IMR-90 (cell line): ENCODE measurements around the gene LRP3. TPM values are rescaled to one million over a fixed set of nuclear protein-coding genes. Genes with fewer than 3 reads are reported as not detected.

Experiments
- ATAC-seq: fragments of 200-7000 bp; cut with Tn5 transposase; 2 replicates; pipeline ENCODE4 v1.9.1; 2020; ENCODE audit warnings: low read depth, mild to moderate bottlenecking, moderate library complexity
- BruUV-seq: library from RNA; stranded (reverse); fragments of 400-500 nt; replicated peaks from 2 replicates; lab custom pipeline; 2021; lab: Mats Ljungman, UMichigan
- CTCF ChIA-PET: fragments of 300-600 bp; formaldehyde crosslinking; extraction: SDS; loops from one replicate; lab custom pipeline; 2021; ENCODE audit warnings: antibody characterized with exemption; lab: Yijun Ruan, JAX
- POLR2A ChIA-PET: fragments of 300-600 bp; sonication (Branson Sonifier 250); formaldehyde crosslinking; loops from one replicate; lab custom pipeline; 2022; ENCODE audit warnings: antibody characterized with exemption; ENCODE audit not compliant: unreplicated experiment; lab: Charles Lee
- DNase-seq: peaks from one replicate; pipeline ENCODE4 v3.0.0; 2013
- H2AFZ ChIP-seq: replicated peaks from 2 replicates; pipeline ENCODE3; 2013; ENCODE audit warnings: low read length, mild to moderate bottlenecking; ENCODE audit not compliant: poor library complexity
- H2AK5ac ChIP-seq: 2 replicates; pipeline ENCODE4 v1.6.1; 2013; ENCODE audit warnings: low read depth, low read length, inconsistent platforms
- H2AK9ac ChIP-seq: replicated peaks from 2 replicates; pipeline ENCODE3; 2013; ENCODE audit warnings: mild to moderate bottlenecking, low read depth, low read length, moderate library complexity; ENCODE audit not compliant: poor library complexity
- H2BK120ac ChIP-seq: 2 replicates; pipeline ENCODE4 v1.6.1; 2013; ENCODE audit warnings: low read depth, low read length, inconsistent platforms
- H2BK15ac ChIP-seq: 3 replicates; pipeline ENCODE4 v1.6.1; 2013; ENCODE audit warnings: low read depth, low read length, inconsistent platforms
- H2BK20ac ChIP-seq: 2 replicates; pipeline ENCODE4 v1.6.1; 2013; ENCODE audit warnings: low read depth, mild to moderate bottlenecking, inconsistent platforms, low read length, moderate library complexity
- H2BK5ac ChIP-seq: 2 replicates; pipeline ENCODE4 v1.6.1; 2013; ENCODE audit warnings: mild to moderate bottlenecking, low read depth, low read length, inconsistent platforms; ENCODE audit not compliant: poor library complexity, severe bottlenecking
- H3K14ac ChIP-seq: replicated peaks from 2 replicates; pipeline ENCODE4 v1.6.1; 2013; ENCODE audit warnings: low read depth, low read length, inconsistent platforms
- H3K18ac ChIP-seq: 2 replicates; pipeline ENCODE4 v1.6.1; 2013; ENCODE audit warnings: low read depth, low read length, control low read depth
- H3K23ac ChIP-seq: 2 replicates; pipeline ENCODE4 v1.6.1; 2013; ENCODE audit warnings: low read depth, low read length, inconsistent platforms
- H3K27ac ChIP-seq: 2 replicates; pipeline ENCODE4 v1.5.1; 2013; ENCODE audit warnings: mild to moderate bottlenecking, control low read depth, low read length; ENCODE audit not compliant: insufficient read depth
- H3K27me3 ChIP-seq: 2 replicates; pipeline ENCODE4 v1.6.1; 2013; ENCODE audit warnings: low read length; ENCODE audit not compliant: control insufficient read depth, insufficient read depth
- H3K36me3 ChIP-seq: 2 replicates; pipeline ENCODE4 v1.6.1; 2013; ENCODE audit warnings: low read length, mixed read lengths; ENCODE audit not compliant: control insufficient read depth, insufficient read depth
- H3K4ac ChIP-seq: 2 replicates; pipeline ENCODE4 v1.6.1; 2013; ENCODE audit warnings: low read depth, low read length, inconsistent platforms
- H3K4me1 ChIP-seq: 2 replicates; pipeline ENCODE4 v1.6.1; 2013; ENCODE audit warnings: low read length, mixed read lengths; ENCODE audit not compliant: control insufficient read depth, insufficient read depth
- H3K4me2 ChIP-seq: 2 replicates; pipeline ENCODE4 v1.6.1; 2013; ENCODE audit warnings: low read depth, mild to moderate bottlenecking, control low read depth, low read length, moderate library complexity
- H3K4me3 ChIP-seq: 2 replicates; pipeline ENCODE4 v1.5.1; 2013; ENCODE audit warnings: low read depth, mild to moderate bottlenecking, control low read depth, low read length, moderate library complexity; ENCODE audit not compliant: insufficient read depth
- H3K56ac ChIP-seq: 2 replicates; pipeline ENCODE4 v1.6.1; 2013; ENCODE audit warnings: low read length, inconsistent platforms; ENCODE audit not compliant: insufficient read depth; ENCODE audit errors: extremely low read depth
- H3K79me1 ChIP-seq, 2 experiments: 2 replicates each; pipeline ENCODE4 v1.6.1; 2013; ENCODE audit warnings: low read length in 2 of 2, inconsistent platforms in 1 of 2, low read depth in 1 of 2
- H3K9ac ChIP-seq: 2 replicates; pipeline ENCODE4 v1.6.1; 2013; ENCODE audit warnings: low read depth, low read length, control low read depth
- H3K9me1 ChIP-seq: 2 replicates; pipeline ENCODE4 v1.6.1; 2013; ENCODE audit warnings: low read length, inconsistent platforms; ENCODE audit not compliant: insufficient read depth
- H3K9me3 ChIP-seq: 2 replicates; pipeline ENCODE4 v1.6.1; 2013; ENCODE audit warnings: low read length; ENCODE audit not compliant: control insufficient read depth, insufficient read depth
- H4K20me1 ChIP-seq: 2 replicates; pipeline ENCODE4 v1.6.1; 2013; ENCODE audit warnings: low read length, inconsistent platforms; ENCODE audit not compliant: insufficient read depth
- H4K5ac ChIP-seq: 2 replicates; pipeline ENCODE4 v1.6.1; 2013; ENCODE audit warnings: mild to moderate bottlenecking, low read depth, low read length, control low read depth
- H4K8ac ChIP-seq, 2 experiments: 2 replicates each; pipeline ENCODE4 v1.6.1; 2013; ENCODE audit warnings: low read depth in 2 of 2, low read length in 2 of 2, control low read depth in 1 of 2, inconsistent platforms in 1 of 2
- H4K91ac ChIP-seq: 2 replicates; pipeline ENCODE4 v1.6.1; 2013; ENCODE audit warnings: low read depth, low read length, inconsistent platforms; ENCODE audit not compliant: insufficient read depth
- CEBPB ChIP-seq: IDR thresholded peaks from 2 replicates; pipeline ENCODE4 v1.6.1; 2012; ENCODE audit warnings: low read depth, low read length, improper control_type of control experiment
- MAZ ChIP-seq: IDR thresholded peaks from 2 replicates; pipeline ENCODE4 v1.6.1; 2012; ENCODE audit warnings: low read depth, mild to moderate bottlenecking, low read length, improper control_type of control experiment, moderate library complexity, borderline replicate concordance
- WGBS, 2 experiments: methylation state at CpG; one replicate each; pipeline versions ENCODE4 v1.1.5 to v1.1.7; 2013; ENCODE audit warnings: missing lambda C conversion rate in 2 of 2; ENCODE audit not compliant: insufficient read length in 1 of 2; ENCODE audit errors: extremely low coverage in 2 of 2; 5-methylcytosine and 5-hydroxymethylcytosine counted together
- dilution Hi-C: fragments of 300-500 bp; cut with HindIII; formaldehyde crosslinking; loops from one replicate; pipeline ENCODE4 v1.14.3; 2018; ENCODE audit warnings: low sequenced_read_pairs; ENCODE audit not compliant: unreplicated experiment
- in situ Hi-C: fragments of 300-500 bp; cut with MboI; formaldehyde crosslinking; loops from 3 replicates; pipeline ENCODE4 v1.14.3; 2019; ENCODE audit warnings: low sequenced_read_pairs, inconsistent platforms, mixed read lengths
- intact Hi-C: fragments of 100-400 bp; cut with micrococcal nuclease; formaldehyde crosslinking; loops from 2 replicates; pipeline ENCODE4 v1.10.0; 2022
- polyA plus RNA-seq, 3 experiments: library from polyadenylated mRNA; depleted of rRNA; stranded (reverse); fragments of >200 nt; gene quantifications; 2 replicates each; pipeline ENCODE4 v1.2.3, GENCODE V29; 2012; ENCODE audit warnings: low replicate concordance in 1 of 3
- total RNA-seq: library from RNA; depleted of rRNA; stranded (reverse); fragments of >200 nt; gene quantifications from 2 replicates; pipeline ENCODE4 v1.2.3, GENCODE V29; 2012
- TF ChIP-seq, protein P1 (sequence below): conservative IDR thresholded peaks from 2 replicates; pipeline ENCODE4 v1.5.1; 2012; ENCODE audit warnings: mild to moderate bottlenecking, low read depth, low read length, improper control_type of control experiment

The LRP3 gene
- total and polyA plus RNA-seq, 2 of the 4 experiments (the other 2 are of a cell fraction): 8.4 to 20.2 TPM

DNA sequence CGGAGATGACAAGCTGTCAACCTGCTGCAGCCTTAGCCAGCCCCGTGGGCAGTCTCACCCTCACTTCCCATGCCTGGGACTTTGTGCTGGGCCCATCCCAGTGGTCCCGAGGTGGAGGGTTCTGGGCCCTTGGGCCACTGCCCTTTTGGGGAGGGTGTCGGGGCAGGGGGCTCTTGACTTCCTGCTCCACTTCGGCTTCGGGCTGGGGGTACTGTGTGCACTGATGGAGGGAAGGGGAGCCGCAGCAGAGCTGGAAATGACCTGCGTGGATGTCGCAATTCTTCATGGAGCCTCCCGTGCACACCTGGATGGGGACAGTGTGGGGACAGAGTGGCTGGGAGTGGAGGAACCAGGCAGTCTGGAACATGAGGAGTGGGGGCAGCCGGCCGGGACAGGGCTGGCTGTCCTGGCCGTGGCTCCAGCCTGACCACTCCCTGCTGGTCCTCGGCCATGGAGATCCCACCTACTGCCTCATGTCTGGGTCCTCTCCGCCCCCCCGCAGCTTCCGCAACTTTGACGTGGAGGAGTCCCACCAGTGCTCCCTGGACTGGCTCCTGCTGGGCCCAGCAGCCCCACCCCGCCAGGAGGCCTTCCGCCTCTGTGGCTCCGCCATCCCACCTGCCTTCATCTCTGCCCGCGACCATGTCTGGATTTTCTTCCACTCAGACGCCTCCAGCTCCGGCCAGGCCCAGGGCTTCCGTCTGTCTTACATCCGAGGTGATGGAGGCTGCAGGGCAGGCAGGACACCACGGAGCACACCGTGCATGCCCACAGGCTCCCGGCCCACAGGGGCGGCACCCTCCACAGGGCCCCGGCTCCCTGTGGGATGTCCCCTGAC lies 10.2 kb downstream of the LRP3 start:
- H2BK15ac ChIP-seq: no peak overlapping the region
- H3K36me3 ChIP-seq: peaks cover 17% of the 10 kb centered on the region
- H2AFZ ChIP-seq: no peak overlapping the region
- no peaks in the 10 kb centered on the region for H3K27me3 ChIP-seq
- H2AK5ac ChIP-seq: no peak overlapping the region
- peaks cover 5% of the 10 kb centered on the region; the same call in 1 of the 2 replicates for H3K9me1 ChIP-seq
- no peak overlapping the region for H4K8ac ChIP-seq
- H3K14ac ChIP-seq: no peak overlapping the region
- H3K18ac ChIP-seq: no peak overlapping the region
- DNase-seq (no peak), ATAC-seq (no peak)
- no peak overlapping the region for H2BK120ac ChIP-seq
- 95% methylated on average over 16 of the region's 32 CpGs; no CpG with 5 or more reads in 1 of the 2 experiments for WGBS, 2 experiments
- in situ Hi-C loops: no loop called here
- H4K20me1 ChIP-seq: peaks cover 4% of the 10 kb centered on the region; the same call in 1 of the 2 replicates
- dilution Hi-C loops: no loop called here
- no peak overlapping the region for H3K4me3 ChIP-seq
- no peak overlapping the region for H3K27ac ChIP-seq
- H3K23ac ChIP-seq: no peak overlapping the region
- H4K5ac ChIP-seq: no peak overlapping the region
- no peak overlapping the region for H2BK5ac ChIP-seq
- no peak overlapping the region for H2BK20ac ChIP-seq
- no peaks in the 10 kb centered on the region for H3K9me3 ChIP-seq
- BruUV-seq: no TSS peak
- no peak overlapping the region for H3K56ac ChIP-seq
- no peak overlapping the region for H3K9ac ChIP-seq
- peaks cover 0 to 8% of the 10 kb centered on the region in 2 experiments; a peak in 1 of 4 replicates for H3K79me1 ChIP-seq
- peak overlapping the region; percentile 19 for H2AK9ac ChIP-seq
- H3K4me1 ChIP-seq: no peaks in the 10 kb centered on the region
- H3K4ac ChIP-seq: no peak overlapping the region
- CTCF ChIA-PET: no interaction called here
- POLR2A ChIA-PET: no interaction called here
- no peak overlapping the region for H3K4me2 ChIP-seq
- TF ChIP-seq CEBPB (peak; percentile 61), MAZ (no peak)
- TF ChIP-seq, protein P1, sequence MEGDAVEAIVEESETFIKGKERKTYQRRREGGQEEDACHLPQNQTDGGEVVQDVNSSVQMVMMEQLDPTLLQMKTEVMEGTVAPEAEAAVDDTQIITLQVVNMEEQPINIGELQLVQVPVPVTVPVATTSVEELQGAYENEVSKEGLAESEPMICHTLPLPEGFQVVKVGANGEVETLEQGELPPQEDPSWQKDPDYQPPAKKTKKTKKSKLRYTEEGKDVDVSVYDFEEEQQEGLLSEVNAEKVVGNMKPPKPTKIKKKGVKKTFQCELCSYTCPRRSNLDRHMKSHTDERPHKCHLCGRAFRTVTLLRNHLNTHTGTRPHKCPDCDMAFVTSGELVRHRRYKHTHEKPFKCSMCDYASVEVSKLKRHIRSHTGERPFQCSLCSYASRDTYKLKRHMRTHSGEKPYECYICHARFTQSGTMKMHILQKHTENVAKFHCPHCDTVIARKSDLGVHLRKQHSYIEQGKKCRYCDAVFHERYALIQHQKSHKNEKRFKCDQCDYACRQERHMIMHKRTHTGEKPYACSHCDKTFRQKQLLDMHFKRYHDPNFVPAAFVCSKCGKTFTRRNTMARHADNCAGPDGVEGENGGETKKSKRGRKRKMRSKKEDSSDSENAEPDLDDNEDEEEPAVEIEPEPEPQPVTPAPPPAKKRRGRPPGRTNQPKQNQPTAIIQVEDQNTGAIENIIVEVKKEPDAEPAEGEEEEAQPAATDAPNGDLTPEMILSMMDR: no peak
- no peak overlapping the region for H4K91ac ChIP-seq
- intact Hi-C loops: no loop called here
